SIG-M5 (cell line): ENCODE data around the gene RPN1.

Experiments
- DNase-seq: peaks from one replicate; lab custom pipeline; 2025; lab: John Stamatoyannopoulos, UW

RPN1 gene

DNA sequence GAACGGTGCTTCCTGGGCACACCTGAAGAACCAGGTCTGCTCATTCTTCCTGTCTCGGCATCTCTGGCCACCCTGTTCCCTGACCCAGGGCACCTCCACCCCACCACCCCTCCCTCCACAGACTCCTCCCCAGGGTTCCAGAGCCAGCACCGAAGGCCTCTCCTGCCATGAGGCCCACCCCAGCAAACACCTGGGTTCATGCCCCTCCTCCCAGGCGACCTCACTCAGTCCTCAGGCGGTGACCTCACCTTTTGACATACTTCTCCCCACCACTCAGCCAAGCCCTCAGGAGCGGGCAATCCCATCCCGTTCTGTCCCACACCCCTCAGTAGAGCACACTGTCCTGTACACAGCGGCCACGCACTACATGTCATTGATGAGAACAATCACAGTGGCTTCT, 72.3 kb downstream of the RPN1 start:
- DNase-seq, result no peak

DNA sequence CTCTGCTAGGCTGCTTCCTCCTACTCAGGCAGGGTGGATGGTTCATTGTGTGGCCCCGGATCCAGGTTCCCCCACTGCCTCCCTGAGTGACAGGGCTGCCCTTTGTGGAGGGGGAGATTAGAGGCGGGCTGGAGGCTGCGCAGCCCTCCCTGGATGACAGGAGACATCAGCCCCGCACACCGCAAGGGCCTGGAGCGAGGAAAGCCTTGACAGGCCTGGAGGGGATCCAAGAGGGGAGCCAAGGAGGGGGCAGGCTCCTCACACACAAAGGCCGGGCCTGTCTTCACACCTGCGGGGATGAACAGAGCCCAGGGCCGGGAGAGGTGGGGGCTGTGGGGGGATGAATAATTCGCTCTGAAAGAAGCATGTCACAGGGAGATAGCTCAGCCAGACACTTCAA, 72.9 kb downstream of the RPN1 start:
- no peak for DNase-seq

DNA sequence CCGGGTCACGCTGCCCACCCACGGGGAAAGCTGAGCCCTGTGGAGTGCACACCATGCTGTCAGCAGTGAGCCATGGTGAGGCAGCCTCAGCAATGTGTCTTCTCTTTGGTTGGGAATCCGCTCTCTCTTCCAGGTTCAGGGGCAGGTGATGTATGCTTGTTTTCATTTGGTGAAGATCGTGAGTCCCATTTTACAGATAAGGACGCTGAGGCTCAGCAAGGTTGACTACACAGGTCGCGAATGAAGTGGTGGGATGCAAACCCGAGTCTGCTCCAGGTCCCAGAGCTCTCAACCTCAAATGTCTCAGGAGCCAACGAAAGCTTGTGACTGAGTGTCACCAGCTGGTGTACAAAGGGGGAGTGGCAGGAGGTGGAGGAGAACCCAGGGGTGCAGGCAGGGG, 74.3 kb downstream of the RPN1 start:
- DNase-seq, result no peak

DNA sequence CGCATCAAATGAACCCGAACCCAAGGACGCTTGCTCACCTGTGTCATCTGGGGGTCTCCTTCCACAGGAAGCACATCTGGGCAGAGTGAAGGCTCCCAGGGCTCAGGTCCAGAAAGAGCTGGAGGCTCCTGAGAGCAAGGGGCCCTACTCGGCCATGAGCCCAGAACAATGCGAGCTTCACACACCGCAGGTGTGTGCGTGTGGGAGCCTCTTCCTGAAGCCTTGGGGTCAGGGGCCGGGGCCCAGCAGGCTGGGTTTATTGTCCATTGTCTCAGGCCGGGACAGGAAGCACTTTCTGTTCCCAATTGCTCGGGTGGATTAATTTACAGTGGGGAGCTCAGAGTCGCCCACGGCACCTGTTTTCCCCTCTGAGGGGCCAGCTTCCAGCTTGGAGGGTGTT, 74.8 kb downstream of the RPN1 start:
- DNase-seq, result no peak

DNA sequence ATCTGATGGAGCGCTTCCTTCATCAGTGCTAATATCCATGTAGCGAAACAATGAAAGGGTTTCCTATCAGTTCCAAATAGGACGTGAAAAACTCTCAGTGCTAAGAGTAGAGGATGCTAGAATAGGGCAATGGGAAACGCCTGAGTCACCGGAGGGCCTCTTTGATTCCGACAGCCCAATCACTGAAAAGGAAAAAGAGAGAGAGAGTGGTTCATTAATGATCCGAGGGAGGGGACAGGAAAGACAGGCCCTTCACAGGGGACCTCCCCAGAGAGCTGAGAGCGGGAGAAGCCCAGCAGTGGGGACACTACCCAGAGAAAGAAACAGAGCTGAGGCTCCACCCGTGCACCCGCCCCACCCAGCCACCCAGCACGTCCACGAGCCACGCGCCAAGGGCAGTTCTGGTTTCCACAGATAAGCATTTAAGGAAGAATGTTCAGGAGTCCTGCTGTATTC, 76.9 kb downstream of the RPN1 start:
- DNase-seq, result no peak

DNA sequence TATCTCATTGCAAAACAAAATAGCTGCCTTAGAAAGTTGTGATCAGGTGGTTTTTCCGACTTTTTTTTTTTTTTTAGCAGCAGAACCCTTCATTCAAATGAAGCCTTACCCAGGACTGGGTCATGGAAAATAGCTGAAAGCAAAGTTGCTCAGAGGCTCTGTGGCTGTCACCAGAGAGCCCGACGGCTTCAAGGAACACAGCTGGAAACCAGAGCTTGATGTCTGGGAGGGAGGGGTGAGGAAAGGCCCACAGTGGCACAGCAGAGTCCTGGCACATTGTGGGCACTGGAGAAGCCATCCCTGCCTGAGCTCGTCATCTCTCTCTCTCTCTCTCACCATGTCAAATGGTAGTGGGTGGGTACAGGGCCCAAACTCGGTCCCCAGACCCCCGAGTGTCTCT, 77.5 kb downstream of the RPN1 start:
- no peak for DNase-seq

DNA sequence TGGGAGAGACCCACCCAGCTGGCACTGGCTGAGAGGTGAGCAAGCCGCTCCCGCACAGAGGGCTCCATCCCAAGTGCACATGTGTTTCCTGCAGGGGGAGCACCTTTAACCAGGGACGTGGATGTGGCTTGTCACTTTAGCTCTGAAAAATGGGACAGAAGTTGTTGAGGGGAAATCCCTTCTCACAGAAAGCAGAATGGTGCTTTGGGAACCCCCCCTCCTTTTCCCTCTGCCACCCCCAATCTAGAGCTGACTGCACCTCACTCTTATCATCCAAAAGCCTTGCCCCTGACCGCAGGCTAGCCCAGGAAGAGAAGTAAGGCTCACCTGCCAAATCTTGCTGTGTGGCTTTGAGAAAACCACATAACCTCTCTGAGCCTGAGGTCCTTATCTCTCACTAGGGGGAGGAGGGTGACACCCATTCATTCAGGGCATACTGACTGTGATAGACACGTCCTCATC, 77.9 kb downstream of the RPN1 start:
- no peak for DNase-seq

DNA sequence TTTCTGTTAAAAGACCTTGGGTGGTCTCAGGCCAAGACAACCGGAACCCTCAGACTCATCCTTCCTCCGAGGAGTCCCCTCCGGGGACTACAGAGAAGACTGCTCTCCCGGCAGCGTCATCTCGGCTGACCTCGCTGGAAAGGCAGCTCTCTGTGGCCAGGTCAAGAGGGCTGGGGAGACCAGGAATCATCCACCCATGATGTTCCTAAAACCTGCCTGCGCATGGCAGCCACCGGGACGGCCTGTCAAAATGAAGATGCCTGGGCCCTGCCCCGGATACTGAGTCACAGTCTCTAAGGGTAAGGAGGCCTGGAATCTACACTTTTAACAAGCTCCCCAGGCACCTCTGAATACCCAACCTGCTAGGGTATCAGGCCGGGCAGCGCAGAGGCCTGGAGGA, 78.6 kb downstream of the RPN1 start:
- no peak for DNase-seq
